Cardiac muscle cell (in vitro differentiated cells and primary cell): ENCODE measurements around the gene GNGT2. TPM values are rescaled to one million over a fixed set of nuclear protein-coding genes. Genes with fewer than 3 reads are reported as not detected.

Experiments used
- DNase-seq, 2 donors: peaks; one replicate each; pipeline versions ENCODE4 v3.0.0 to v3.0.0-alpha.2; 2010 to 2017; ENCODE audit warnings: low read depth in 1 of 2, low spot score in 1 of 2
- H3K27ac ChIP-seq: fragments of 200-600 bp; sonication (generic); 2 replicates; pipeline ENCODE4 v1.5.1; 2016
- H3K27me3 ChIP-seq: fragments of 200-600 bp; sonication (generic); 2 replicates; pipeline ENCODE4 v1.6.0; 2016; ENCODE audit warnings: control low read depth
- H3K36me3 ChIP-seq: fragments of 200-600 bp; sonication (generic); 2 replicates; pipeline ENCODE4 v1.5.1; 2016; ENCODE audit warnings: control low read depth
- H3K4me1 ChIP-seq: fragments of 200-600 bp; sonication (generic); 2 replicates; pipeline ENCODE4 v1.8.1; 2017; ENCODE audit warnings: low read depth, mild to moderate bottlenecking, mixed run types
- H3K4me3 ChIP-seq: fragments of 200-600 bp; sonication (generic); 2 replicates; pipeline ENCODE4 v1.5.1; 2016; ENCODE audit warnings: mild to moderate bottlenecking
- H3K9me3 ChIP-seq: fragments of 200-600 bp; sonication (generic); 2 replicates; pipeline ENCODE4 v1.5.1; 2017; ENCODE audit warnings: low read depth, mild to moderate bottlenecking, control low read depth
- polyA plus RNA-seq: library from polyadenylated mRNA; unstranded; fragments of >200 nt; fragmentation: Nextera tagmentation; extraction: Ambion mirVana; gene quantifications from 2 replicates; pipeline ENCODE4 v1.2.1, GENCODE V29; 2016
- total RNA-seq: library from RNA; depleted of rRNA; stranded (reverse); fragments of >200 nt; gene quantifications from 2 replicates; pipeline ENCODE4 v1.2.3, GENCODE V29; 2016
- TF ChIP-seq, protein P1 (sequence below): IDR thresholded peaks from 2 replicates; pipeline ENCODE4 v1.5.1; 2012; ENCODE audit warnings: low read depth, mild to moderate bottlenecking, low read length

GNGT2 gene
- total and polyA plus RNA-seq, 2 experiments from 2014 or later: not detected

- H3K9me3 ChIP-seq: no peaks in the 10 kb centered on the region
- no peaks in the 10 kb centered on the region for H3K27me3 ChIP-seq
- H3K36me3 ChIP-seq: no peaks in the 10 kb centered on the region
- no peak overlapping the region for H3K27ac ChIP-seq
- DNase-seq: no peak
- H3K4me1 ChIP-seq: no peaks in the 10 kb centered on the region
- no peak overlapping the region for H3K4me3 ChIP-seq
- TF ChIP-seq, protein P1, sequence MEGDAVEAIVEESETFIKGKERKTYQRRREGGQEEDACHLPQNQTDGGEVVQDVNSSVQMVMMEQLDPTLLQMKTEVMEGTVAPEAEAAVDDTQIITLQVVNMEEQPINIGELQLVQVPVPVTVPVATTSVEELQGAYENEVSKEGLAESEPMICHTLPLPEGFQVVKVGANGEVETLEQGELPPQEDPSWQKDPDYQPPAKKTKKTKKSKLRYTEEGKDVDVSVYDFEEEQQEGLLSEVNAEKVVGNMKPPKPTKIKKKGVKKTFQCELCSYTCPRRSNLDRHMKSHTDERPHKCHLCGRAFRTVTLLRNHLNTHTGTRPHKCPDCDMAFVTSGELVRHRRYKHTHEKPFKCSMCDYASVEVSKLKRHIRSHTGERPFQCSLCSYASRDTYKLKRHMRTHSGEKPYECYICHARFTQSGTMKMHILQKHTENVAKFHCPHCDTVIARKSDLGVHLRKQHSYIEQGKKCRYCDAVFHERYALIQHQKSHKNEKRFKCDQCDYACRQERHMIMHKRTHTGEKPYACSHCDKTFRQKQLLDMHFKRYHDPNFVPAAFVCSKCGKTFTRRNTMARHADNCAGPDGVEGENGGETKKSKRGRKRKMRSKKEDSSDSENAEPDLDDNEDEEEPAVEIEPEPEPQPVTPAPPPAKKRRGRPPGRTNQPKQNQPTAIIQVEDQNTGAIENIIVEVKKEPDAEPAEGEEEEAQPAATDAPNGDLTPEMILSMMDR: no peak
These were observed 32.4 kb upstream of the GNGT2 start for GRCh38 chr17:49242813-49243212.

DNA sequence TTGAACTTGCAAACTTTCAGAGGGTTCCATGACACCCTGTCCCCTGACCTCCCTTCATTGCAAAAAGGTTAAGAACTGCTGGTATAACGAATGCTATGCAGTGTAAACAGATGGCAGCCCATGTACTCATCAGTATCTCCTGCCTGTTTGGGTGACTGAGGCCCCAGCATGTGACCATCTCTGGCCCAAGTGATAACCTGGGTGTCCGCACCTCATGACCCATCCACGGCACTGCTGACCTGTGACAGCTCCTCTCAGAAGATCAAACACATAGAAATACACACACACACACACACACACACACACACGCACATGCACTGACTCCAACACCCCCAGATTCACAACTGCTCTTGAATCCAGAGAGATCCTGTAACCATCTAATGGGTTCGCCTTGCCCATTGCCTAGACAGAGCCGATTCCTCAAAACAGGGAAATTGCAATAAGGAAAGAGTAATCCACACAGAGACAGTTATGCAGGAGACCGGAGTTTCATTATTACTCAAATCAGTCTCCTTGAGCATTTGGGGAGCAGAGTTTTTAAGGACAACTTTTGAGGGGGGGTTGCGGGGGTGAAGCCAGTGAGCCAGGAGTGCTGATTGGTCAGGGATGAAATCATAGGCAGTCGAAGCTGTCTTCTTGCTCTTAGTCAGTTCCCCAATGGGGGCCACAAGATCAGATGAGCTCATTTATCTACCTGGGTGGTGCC is 31.5 kb upstream of the GNGT2 start:
- H3K27me3 ChIP-seq: no peaks in the 10 kb centered on the region
- TF ChIP-seq, protein P1: no peak
- no peaks in the 10 kb centered on the region for H3K4me1 ChIP-seq
- H3K4me3 ChIP-seq: no peak overlapping the region
- DNase-seq: no peak
- no peaks in the 10 kb centered on the region for H3K36me3 ChIP-seq
- H3K9me3 ChIP-seq: no peaks in the 10 kb centered on the region
- no peak overlapping the region for H3K27ac ChIP-seq

GRCh38 chr17:49241040-49241439 is 30.7 kb upstream of the GNGT2 start:
- H3K27me3 ChIP-seq: no peaks in the 10 kb centered on the region
- TF ChIP-seq, protein P1: no peak
- H3K27ac ChIP-seq: no peak overlapping the region
- no peak for DNase-seq
- no peaks in the 10 kb centered on the region for H3K4me1 ChIP-seq
- H3K36me3 ChIP-seq: no peaks in the 10 kb centered on the region
- no peak overlapping the region for H3K4me3 ChIP-seq
- H3K9me3 ChIP-seq: no peaks in the 10 kb centered on the region

GRCh38 chr17:49240619-49241018 is 30.2 kb upstream of the GNGT2 start:
- no peaks in the 10 kb centered on the region for H3K9me3 ChIP-seq
- H3K27me3 ChIP-seq: no peaks in the 10 kb centered on the region
- DNase-seq: no peak
- no peaks in the 10 kb centered on the region for H3K4me1 ChIP-seq
- H3K27ac ChIP-seq: no peak overlapping the region
- TF ChIP-seq, protein P1: no peak
- H3K4me3 ChIP-seq: no peak overlapping the region
- H3K36me3 ChIP-seq: no peaks in the 10 kb centered on the region

GRCh38 chr17:49239963-49240362 is 29.6 kb upstream of the GNGT2 start:
- Histone ChIP-seq H3K27ac (no peak overlapping the region), H3K4me3 (no peak overlapping the region), H3K9me3 (no peaks in the 10 kb centered on the region), H3K36me3 (no peaks in the 10 kb centered on the region), H3K27me3 (no peaks in the 10 kb centered on the region), H3K4me1 (no peaks in the 10 kb centered on the region)
- TF ChIP-seq, protein P1: no peak
- no peak for DNase-seq

DNA sequence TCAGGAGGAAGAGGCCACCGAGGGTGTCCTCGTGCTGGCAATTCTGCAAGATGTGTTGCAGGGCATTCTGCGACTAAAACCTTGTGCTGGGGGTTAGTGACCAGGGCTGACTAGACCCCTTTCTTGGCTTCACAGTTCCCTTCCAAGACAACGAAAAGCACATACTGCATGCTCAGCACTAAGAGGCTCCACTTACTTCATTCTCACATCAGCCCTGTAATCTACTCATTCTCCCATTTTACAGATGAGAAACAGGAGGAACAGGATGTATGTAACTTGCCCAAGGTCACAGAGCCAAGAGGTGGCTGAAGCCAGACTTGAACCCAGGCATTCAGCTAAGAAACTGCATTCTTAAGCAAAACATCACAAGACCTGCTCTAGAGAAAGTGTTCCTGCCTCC is 25.5 kb upstream of the GNGT2 start:
- peaks cover 14% of the 10 kb centered on the region for H3K27me3 ChIP-seq
- no peaks in the 10 kb centered on the region for H3K9me3 ChIP-seq
- TF ChIP-seq, protein P1: no peak

More for the DNA sequence above, 25.5 kb upstream of the GNGT2 start:
- H3K4me1 ChIP-seq: no peaks in the 10 kb centered on the region
- DNase-seq: no peak
- no peak overlapping the region for H3K4me3 ChIP-seq
- H3K27ac ChIP-seq: no peak overlapping the region
- no peaks in the 10 kb centered on the region for H3K36me3 ChIP-seq
